Measurements from ENCODE around the gene NCK2. TPM values are rescaled to one million over a fixed set of nuclear protein-coding genes. Genes with fewer than 3 reads are reported as not detected.

NCK2 gene
- total and polyA plus RNA-seq, 10 of the 15 experiments (the other 5 are each of a cell fraction or from before 2014, with no cell fraction given) = 1.2 to 30.9 (median 14.1) TPM

- no peak for TF ChIP-seq WRNIP1 (IDR thresholded peaks at IDR 0.05; ENCODE audit: borderline replicate concordance, low read depth, low read length)
- no peak for TF ChIP-seq SRF (IDR thresholded peaks at IDR 0.05; ENCODE audit: low read depth in 2 of 2, low read length in 2 of 2)
- no peak for TF ChIP-seq CBFB (IDR thresholded peaks at IDR 0.05; ENCODE audit: low read depth)
- TF ChIP-seq RUNX3 (IDR thresholded peaks at IDR 0.05; ENCODE audit: low read length) = peak; percentile 78
- TF ChIP-seq CEBPB (IDR thresholded peaks at IDR 0.05; ENCODE audit: borderline replicate concordance in 1 of 2, low read depth in 2 of 2, low read length in 2 of 2) = peak in 1 of 2 experiments; percentile 94; a peak in 2 of 4 replicates
- peak; percentile 93 for TF ChIP-seq IKZF1 (conservative IDR thresholded peaks at IDR 0.05)
- TF ChIP-seq GABPA (IDR thresholded peaks at IDR 0.05; ENCODE audit: low read depth) = no peak
- no peak for TF ChIP-seq SIN3A (IDR thresholded peaks at IDR 0.05; ENCODE audit: low read depth, low read length)
- no peak for TF ChIP-seq YY1 (IDR thresholded peaks at IDR 0.05; ENCODE audit: low read depth, low read length)
- no peak for TF ChIP-seq NFYB (IDR thresholded peaks at IDR 0.05; ENCODE audit: insufficient read depth, low read depth, low read length)
- TF ChIP-seq RBBP5 (conservative IDR thresholded peaks at IDR 0.05) = no peak
- TF ChIP-seq PRDM15 (CRISPR knock-in tag; IDR thresholded peaks at IDR 0.05) = no peak
- no peak for TF ChIP-seq FOXK2 (IDR thresholded peaks at IDR 0.05)
- TF ChIP-seq HDAC2 (IDR thresholded peaks at IDR 0.05) = no peak
- TF ChIP-seq TAF1 (IDR thresholded peaks at IDR 0.05; ENCODE audit: borderline replicate concordance, low read depth, low read length) = no peak
- TF ChIP-seq STAT1 (conservative IDR thresholded peaks at IDR 0.05) = no peak
- 0 out of 2 replicates have a peak, but pooled peaks have one; percentile 35 for TF ChIP-seq NFIC (IDR thresholded peaks at IDR 0.05; ENCODE audit: low read depth, low read length)
- TF ChIP-seq GATAD2B (conservative IDR thresholded peaks at IDR 0.05; ENCODE audit: low read depth) = peak; percentile 82
- TF ChIP-seq KAT2A (conservative IDR thresholded peaks at IDR 0.05; ENCODE audit: control insufficient read depth, low read depth, low read length) = no peak
- no peak for TF ChIP-seq SIX5 (IDR thresholded peaks at IDR 0.05; ENCODE audit: low read depth, low read length, severe bottlenecking)
- TF ChIP-seq BCLAF1 (IDR thresholded peaks at IDR 0.05) = no peak
- TF ChIP-seq TCF3 (IDR thresholded peaks at IDR 0.05; ENCODE audit: borderline replicate concordance, insufficient read depth, low read depth, low read length) = no peak
- TF ChIP-seq MLLT1 (IDR thresholded peaks at IDR 0.05) = peak; percentile 46; the same call in 1 of the 2 replicates
- TF ChIP-seq MEF2A (IDR thresholded peaks at IDR 0.05; ENCODE audit: insufficient read depth, low read depth, low read length) = no peak
These were observed 58.6 kb downstream of the NCK2 start (continued) for GRCh38 chr2:105803337-105803736.

Data from GM12878 (cell line).